Measurements from ENCODE around the gene ALDH1L1.

- no peak for TF ChIP-seq EZH2phosphoT487 (conservative IDR thresholded peaks at IDR 0.05; ENCODE audit: low read length)
- no peak for TF ChIP-seq CTCF (IDR thresholded peaks at IDR 0.05; ENCODE audit: insufficient read depth, low read length, poor library complexity, severe bottlenecking)
Measured at GRCh38 chr3:126102011-126102410, 78.4 kb downstream of the ALDH1L1 start.

Data from SU-DHL-6 (cell line).